Rectal smooth muscle tissue (tissue), 1 donor: ENCODE measurements around the gene CNTN4.
"Not testable (repeated sequence)": the region's sequence is repeated elsewhere in the genome, so short reads cannot be mapped to it uniquely, and the experiment has no call there.

Source experiments
- H3K27ac ChIP-seq: one replicate; pipeline ENCODE4 v1.7.0; 2013; ENCODE audit warnings: low read depth, low read length, inconsistent platforms
- H3K27me3 ChIP-seq: one replicate; pipeline ENCODE4 v1.7.0; 2013; ENCODE audit warnings: low read length; ENCODE audit not compliant: control insufficient read depth, insufficient read depth
- H3K36me3 ChIP-seq: one replicate; pipeline ENCODE4 v1.7.0; 2013; ENCODE audit warnings: low read length; ENCODE audit not compliant: control insufficient read depth, insufficient read depth
- H3K4me1 ChIP-seq: one replicate; pipeline ENCODE4 v1.7.0; 2013; ENCODE audit warnings: low read length; ENCODE audit not compliant: control insufficient read depth, insufficient read depth
- H3K4me3 ChIP-seq: one replicate; pipeline ENCODE4 v1.7.0; 2013; ENCODE audit warnings: low read length
- H3K9ac ChIP-seq: one replicate; pipeline ENCODE4 v1.7.0; 2013; ENCODE audit warnings: low read length

Gene CNTN4

GRCh38 chr3:2978977-2979732 is 880.5 kb downstream of the CNTN4 start:
- H3K36me3 ChIP-seq: no peaks in the 10 kb centered on the region
- no peaks in the 10 kb centered on the region for H3K4me1 ChIP-seq
- H3K27me3 ChIP-seq: no peaks in the 10 kb centered on the region
- H3K27ac ChIP-seq: no peak overlapping the region
- no peak overlapping the region for H3K9ac ChIP-seq
- no peak overlapping the region for H3K4me3 ChIP-seq

- no peak overlapping the region for H3K27ac ChIP-seq
- no peaks in the 10 kb centered on the region for H3K36me3 ChIP-seq
- H3K4me1 ChIP-seq: no peaks in the 10 kb centered on the region
- H3K4me3 ChIP-seq: no peak overlapping the region
- no peaks in the 10 kb centered on the region for H3K27me3 ChIP-seq
- H3K9ac ChIP-seq: no peak overlapping the region
Measured at GRCh38 chr3:2984005-2984830, 885.6 kb downstream of the CNTN4 start.

- no peak overlapping the region for H3K9ac ChIP-seq
- H3K27me3 ChIP-seq: no peaks in the 10 kb centered on the region
- H3K4me1 ChIP-seq: no peaks in the 10 kb centered on the region
- no peak overlapping the region for H3K27ac ChIP-seq
- H3K4me3 ChIP-seq: no peak overlapping the region
- no peaks in the 10 kb centered on the region for H3K36me3 ChIP-seq
Measured at GRCh38 chr3:2984831-2985220, 886.2 kb downstream of the CNTN4 start.

- H3K4me3 ChIP-seq: no peak overlapping the region
- H3K36me3 ChIP-seq: no peaks in the 10 kb centered on the region
- H3K4me1 ChIP-seq: no peaks in the 10 kb centered on the region
- H3K9ac ChIP-seq: no peak overlapping the region
- no peak overlapping the region for H3K27ac ChIP-seq
- no peaks in the 10 kb centered on the region for H3K27me3 ChIP-seq
Measured at GRCh38 chr3:2985479-2985878, 886.8 kb downstream of the CNTN4 start.

GRCh38 chr3:2992534-2992933 is 893.9 kb downstream of the CNTN4 start:
- no peak overlapping the region for H3K4me3 ChIP-seq
- H3K4me1 ChIP-seq: no peaks in the 10 kb centered on the region
- H3K9ac ChIP-seq: no peak overlapping the region
- H3K36me3 ChIP-seq: no peaks in the 10 kb centered on the region
- no peaks in the 10 kb centered on the region for H3K27me3 ChIP-seq
- no peak overlapping the region for H3K27ac ChIP-seq

GRCh38 chr3:2993130-2993529 is 894.5 kb downstream of the CNTN4 start:
- H3K4me3 ChIP-seq, H3K9ac ChIP-seq, H3K4me1 ChIP-seq, H3K27me3 ChIP-seq, H3K27ac ChIP-seq, H3K36me3 ChIP-seq: not testable (repeated sequence)

GRCh38 chr3:2993736-2994135 is 895.1 kb downstream of the CNTN4 start:
- H3K9ac ChIP-seq: no peak overlapping the region
- no peaks in the 10 kb centered on the region for H3K4me1 ChIP-seq
- no peak overlapping the region for H3K27ac ChIP-seq
- no peaks in the 10 kb centered on the region for H3K27me3 ChIP-seq
- H3K4me3 ChIP-seq: no peak overlapping the region
- H3K36me3 ChIP-seq: no peaks in the 10 kb centered on the region

- H3K4me1 ChIP-seq: no peaks in the 10 kb centered on the region
- H3K27me3 ChIP-seq: no peaks in the 10 kb centered on the region
- no peak overlapping the region for H3K9ac ChIP-seq
- H3K27ac ChIP-seq: no peak overlapping the region
- H3K36me3 ChIP-seq: no peaks in the 10 kb centered on the region
- no peak overlapping the region for H3K4me3 ChIP-seq
Measured at GRCh38 chr3:2995195-2995594, 896.5 kb downstream of the CNTN4 start.

GRCh38 chr3:3005146-3005744 is 906.6 kb downstream of the CNTN4 start:
- H3K4me3 ChIP-seq: no peak overlapping the region
- H3K36me3 ChIP-seq: no peaks in the 10 kb centered on the region
- no peak overlapping the region for H3K9ac ChIP-seq
- H3K4me1 ChIP-seq: no peaks in the 10 kb centered on the region
- H3K27me3 ChIP-seq: no peaks in the 10 kb centered on the region
- no peak overlapping the region for H3K27ac ChIP-seq

GRCh38 chr3:3013317-3014052 is 914.8 kb downstream of the CNTN4 start:
- no peak overlapping the region for H3K27ac ChIP-seq
- H3K36me3 ChIP-seq: no peaks in the 10 kb centered on the region
- no peak overlapping the region for H3K4me3 ChIP-seq
- H3K4me1 ChIP-seq: no peaks in the 10 kb centered on the region
- no peaks in the 10 kb centered on the region for H3K27me3 ChIP-seq
- H3K9ac ChIP-seq: no peak overlapping the region

- Histone ChIP-seq H3K4me1 (no peaks in the 10 kb centered on the region), H3K36me3 (no peaks in the 10 kb centered on the region), H3K27me3 (no peaks in the 10 kb centered on the region), H3K4me3 (no peak overlapping the region), H3K9ac (no peak overlapping the region), H3K27ac (no peak overlapping the region)
Measured at GRCh38 chr3:3015185-3016089, 916.8 kb downstream of the CNTN4 start.
